ENCODE results near the gene CENPT.

DNA sequence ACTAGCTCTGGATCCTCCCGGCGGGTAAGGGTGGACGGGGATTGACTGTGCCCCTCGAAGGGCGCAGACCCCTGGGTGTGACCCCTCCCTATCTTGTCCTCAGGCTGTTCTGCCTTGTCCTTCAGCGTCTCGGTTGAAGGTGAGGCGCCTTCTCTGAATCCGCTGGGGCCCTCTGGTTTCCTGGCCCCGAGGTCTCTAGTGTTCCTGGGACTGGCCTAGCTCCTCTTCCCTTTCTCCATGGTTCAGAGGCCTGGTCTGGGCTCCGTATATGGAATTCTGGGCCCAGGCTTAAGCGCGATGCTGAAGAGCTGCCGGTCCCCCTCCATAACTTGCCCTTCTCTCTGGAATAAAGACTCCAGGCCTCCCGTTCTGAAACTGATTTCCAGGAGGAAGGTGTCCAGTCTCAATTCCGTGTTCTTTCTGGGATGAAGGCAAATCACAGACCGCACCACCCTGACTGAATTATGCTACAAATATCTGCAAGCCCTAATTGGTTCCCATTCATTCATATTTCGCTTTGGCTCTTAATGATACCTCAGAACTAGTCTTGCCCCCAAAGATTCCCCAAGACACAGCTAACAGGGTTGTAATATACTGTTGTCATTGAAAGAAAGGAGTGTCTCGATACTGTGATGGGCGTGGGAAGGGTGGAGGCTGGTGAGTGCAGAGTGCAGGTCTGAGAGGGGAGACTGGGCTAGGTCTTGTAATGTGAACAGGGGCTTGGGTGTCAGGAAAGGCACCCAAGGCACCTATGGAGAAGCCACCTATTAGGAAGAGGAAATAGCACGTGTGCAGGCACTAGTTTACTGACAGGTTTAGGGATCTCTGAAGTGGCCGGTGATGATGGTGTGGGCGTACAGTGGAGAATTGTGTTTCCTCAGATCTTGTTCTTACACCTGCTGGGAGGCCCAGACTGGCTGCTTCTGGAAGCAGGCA is 26.2 kb upstream of the CENPT start:
- TF ChIP-seq CTCF (conservative IDR thresholded peaks at IDR 0.05) (no peak), EZH2 (IDR thresholded peaks at IDR 0.05; ENCODE audit: low read depth) (no peak)

Measured in PC-9 (cell line).